ENCODE results near the gene INSYN1. TPM values are rescaled to one million over a fixed set of nuclear protein-coding genes. Genes with fewer than 3 reads are reported as not detected.

The INSYN1 gene
- total and polyA plus RNA-seq, 2 donors (not counting 3 experiments of a cell fraction or from before 2014, with no cell fraction given): 0.18 to 0.58 TPM

- no peaks in the 10 kb centered on the region for H3K79me2 ChIP-seq (ENCODE audit: control insufficient read depth, insufficient read depth, low read length)
- dilution Hi-C loops (cut with MboI; ENCODE audit: extremely low pct_ligation_motif_present, low sequenced_read_pairs) (no loop called here), intact Hi-C loops (cut with micrococcal nuclease) (loop anchor here (1.0 to 2.0 kb wide), 2 partner anchors 145 to 220 kb away; no protein-coding TSS in a partner anchor)
- POLR2A ChIA-PET: no interaction called here
- TF ChIP-seq EZH2 (IDR thresholded peaks at IDR 0.05; ENCODE audit: borderline replicate concordance, low read depth, low read length, severe bottlenecking) (no peak), CTCF (IDR thresholded peaks at IDR 0.05; ENCODE audit: extremely low read depth in 1 of 2, insufficient read depth in 1 of 2, low read depth in 1 of 2, low read length in 2 of 2) (peak in 1 of 2 donors; percentile 12), POLR2A (IDR thresholded peaks at IDR 0.05; ENCODE audit: low read depth, low read length) (no peak)
- FAIRE-seq (peak; percentile 77), DNase-seq (ENCODE audit: low read depth, low spot score) (no peak)
- no peak overlapping the region for H3K9ac ChIP-seq (replicated peaks; ENCODE audit: extremely low read depth, insufficient read depth, low read length)
- no peaks in the 10 kb centered on the region for H3K9me3 ChIP-seq (replicated peaks; ENCODE audit: control insufficient read depth, insufficient read depth, low read length)
- no peak overlapping the region for H3K4me3 ChIP-seq (replicated peaks in 1 of 3; ENCODE audit: insufficient read depth in 1 of 3, low read depth in 1 of 3, low read length in 3 of 3)
- no peaks in the 10 kb centered on the region for H3K27me3 ChIP-seq (ENCODE audit: control insufficient read depth in 2 of 2, insufficient read depth in 2 of 2, low read length in 2 of 2)
- no TSS peak for BruUV-seq (replicated peaks)
- H3K4me2 ChIP-seq (ENCODE audit: insufficient read depth, low read length): no peak overlapping the region
- H3K36me3 ChIP-seq (ENCODE audit: control insufficient read depth in 2 of 2, extremely low read depth in 1 of 2, insufficient read depth in 2 of 2, low read length in 2 of 2): no peaks in the 10 kb centered on the region
- CTCF ChIA-PET: interaction anchor here (0.6 to 1.6 kb wide), 3 partner anchors 93 to 145 kb away, joined by 3 to 5 read pairs (median 3); partner anchors contain the start of gene TBC1D21
- H3K4me1 ChIP-seq (ENCODE audit: control insufficient read depth, extremely low read depth, insufficient read depth, low read length): no peaks in the 10 kb centered on the region
- no peak overlapping the region for H3K27ac ChIP-seq (ENCODE audit: insufficient read depth, low read depth, low read length)
- H3K9me1 ChIP-seq (replicated peaks; ENCODE audit: control insufficient read depth, extremely low read depth, insufficient read depth, low read length): no peaks in the 10 kb centered on the region
- no peaks in the 10 kb centered on the region for H4K20me1 ChIP-seq (replicated peaks; ENCODE audit: control insufficient read depth, extremely low read depth, insufficient read depth, low read length)
- H2AFZ ChIP-seq (ENCODE audit: low read depth, low read length): no peak overlapping the region
Observed at GRCh38 chr15:73781038-73781925, 28.1 kb upstream of the INSYN1 start.

GRCh38 chr15:73779974-73780373, 26.8 kb upstream of the INSYN1 start:
- Histone ChIP-seq H3K36me3 (ENCODE audit: control insufficient read depth in 2 of 2, extremely low read depth in 1 of 2, insufficient read depth in 2 of 2, low read length in 2 of 2) (no peaks in the 10 kb centered on the region), H3K9me1 (replicated peaks; ENCODE audit: control insufficient read depth, extremely low read depth, insufficient read depth, low read length) (no peaks in the 10 kb centered on the region), H4K20me1 (replicated peaks; ENCODE audit: control insufficient read depth, extremely low read depth, insufficient read depth, low read length) (no peaks in the 10 kb centered on the region), H3K4me3 (replicated peaks in 1 of 3; ENCODE audit: insufficient read depth in 1 of 3, low read depth in 1 of 3, low read length in 3 of 3) (no peak overlapping the region), H3K27ac (ENCODE audit: insufficient read depth, low read depth, low read length) (no peak overlapping the region), H3K9me3 (replicated peaks; ENCODE audit: control insufficient read depth, insufficient read depth, low read length) (no peaks in the 10 kb centered on the region), H3K4me1 (ENCODE audit: control insufficient read depth, extremely low read depth, insufficient read depth, low read length) (no peaks in the 10 kb centered on the region), H3K4me2 (ENCODE audit: insufficient read depth, low read length) (no peak overlapping the region), H2AFZ (ENCODE audit: low read depth, low read length) (no peak overlapping the region), H3K9ac (replicated peaks; ENCODE audit: extremely low read depth, insufficient read depth, low read length) (no peak overlapping the region), H3K79me2 (ENCODE audit: control insufficient read depth, insufficient read depth, low read length) (no peaks in the 10 kb centered on the region), H3K27me3 (ENCODE audit: control insufficient read depth in 2 of 2, insufficient read depth in 2 of 2, low read length in 2 of 2) (no peaks in the 10 kb centered on the region)
- DNase-seq (ENCODE audit: low read depth, low spot score): no peak
- no peak for FAIRE-seq
- TF ChIP-seq CTCF (IDR thresholded peaks at IDR 0.05; ENCODE audit: extremely low read depth in 1 of 2, insufficient read depth in 1 of 2, low read depth in 1 of 2, low read length in 2 of 2) (no peak), MAX (IDR thresholded peaks at IDR 0.05; ENCODE audit: insufficient read depth, insufficient read length) (no peak), MYC (IDR thresholded peaks at IDR 0.05; ENCODE audit: low read depth, low read length) (no peak), POLR2AphosphoS5 (IDR thresholded peaks at IDR 0.05; ENCODE audit: insufficient read depth, low read depth, low read length) (no peak), GATA2 (IDR thresholded peaks at IDR 0.05; ENCODE audit: insufficient read depth, insufficient read length, low read depth, low read length) (no peak), JUN (IDR thresholded peaks at IDR 0.05; ENCODE audit: borderline replicate concordance, insufficient read depth, insufficient read length, low read depth) (no peak), POLR2A (IDR thresholded peaks at IDR 0.05; ENCODE audit: low read depth, low read length) (no peak), FOS (IDR thresholded peaks at IDR 0.05; ENCODE audit: borderline replicate concordance, insufficient read depth, low read length) (no peak), EZH2 (IDR thresholded peaks at IDR 0.05; ENCODE audit: borderline replicate concordance, low read depth, low read length, severe bottlenecking) (no peak)
- POLR2A ChIA-PET: no interaction called here
- dilution Hi-C loops (cut with MboI; ENCODE audit: extremely low pct_ligation_motif_present, low sequenced_read_pairs) (no loop called here), intact Hi-C loops (cut with micrococcal nuclease) (loop anchor here (2.0 kb wide), 1 partner anchor 219 kb away; no protein-coding TSS in a partner anchor)
- CTCF ChIA-PET: interaction anchor here (0.6 to 1.4 kb wide), 6 partner anchors 15 to 539 kb away, joined by 3 to 6 read pairs (median 3); no protein-coding TSS in a partner anchor
- no TSS peak for BruUV-seq (replicated peaks)

Data from endothelial cell of umbilical vein (primary cell).